ENCODE results near the gene RNF144B.

The RNF144B gene

GRCh38 chr6:18350271-18350670 is 36.9 kb upstream of the RNF144B start:
- H3K36me3 ChIP-seq (ENCODE audit: insufficient read depth), result no peaks in the 10 kb centered on the region
- H2AFZ ChIP-seq (ENCODE audit: low read depth), result no peak overlapping the region
- no peak overlapping the region for H3K4me3 ChIP-seq (IDR thresholded peaks at IDR 0.05; ENCODE audit: insufficient read depth, low read depth, low read length)
- TF ChIP-seq, protein P1, sequence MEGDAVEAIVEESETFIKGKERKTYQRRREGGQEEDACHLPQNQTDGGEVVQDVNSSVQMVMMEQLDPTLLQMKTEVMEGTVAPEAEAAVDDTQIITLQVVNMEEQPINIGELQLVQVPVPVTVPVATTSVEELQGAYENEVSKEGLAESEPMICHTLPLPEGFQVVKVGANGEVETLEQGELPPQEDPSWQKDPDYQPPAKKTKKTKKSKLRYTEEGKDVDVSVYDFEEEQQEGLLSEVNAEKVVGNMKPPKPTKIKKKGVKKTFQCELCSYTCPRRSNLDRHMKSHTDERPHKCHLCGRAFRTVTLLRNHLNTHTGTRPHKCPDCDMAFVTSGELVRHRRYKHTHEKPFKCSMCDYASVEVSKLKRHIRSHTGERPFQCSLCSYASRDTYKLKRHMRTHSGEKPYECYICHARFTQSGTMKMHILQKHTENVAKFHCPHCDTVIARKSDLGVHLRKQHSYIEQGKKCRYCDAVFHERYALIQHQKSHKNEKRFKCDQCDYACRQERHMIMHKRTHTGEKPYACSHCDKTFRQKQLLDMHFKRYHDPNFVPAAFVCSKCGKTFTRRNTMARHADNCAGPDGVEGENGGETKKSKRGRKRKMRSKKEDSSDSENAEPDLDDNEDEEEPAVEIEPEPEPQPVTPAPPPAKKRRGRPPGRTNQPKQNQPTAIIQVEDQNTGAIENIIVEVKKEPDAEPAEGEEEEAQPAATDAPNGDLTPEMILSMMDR (conservative IDR thresholded peaks at IDR 0.05; ENCODE audit: low read depth, low read length), result no peak
- no peaks in the 10 kb centered on the region for H3K79me2 ChIP-seq (ENCODE audit: insufficient read depth, low read depth)
- H4K20me1 ChIP-seq (ENCODE audit: insufficient read depth), result no peaks in the 10 kb centered on the region
- H3K27ac ChIP-seq, result no peak overlapping the region
- no peaks in the 10 kb centered on the region for H3K4me1 ChIP-seq (ENCODE audit: low read depth, poor library complexity, severe bottlenecking)
- no peaks in the 10 kb centered on the region for H3K27me3 ChIP-seq (ENCODE audit: insufficient read depth, low read depth)
- H3K9ac ChIP-seq, result no peak overlapping the region
- H3K4me2 ChIP-seq, result no peak overlapping the region

DNA sequence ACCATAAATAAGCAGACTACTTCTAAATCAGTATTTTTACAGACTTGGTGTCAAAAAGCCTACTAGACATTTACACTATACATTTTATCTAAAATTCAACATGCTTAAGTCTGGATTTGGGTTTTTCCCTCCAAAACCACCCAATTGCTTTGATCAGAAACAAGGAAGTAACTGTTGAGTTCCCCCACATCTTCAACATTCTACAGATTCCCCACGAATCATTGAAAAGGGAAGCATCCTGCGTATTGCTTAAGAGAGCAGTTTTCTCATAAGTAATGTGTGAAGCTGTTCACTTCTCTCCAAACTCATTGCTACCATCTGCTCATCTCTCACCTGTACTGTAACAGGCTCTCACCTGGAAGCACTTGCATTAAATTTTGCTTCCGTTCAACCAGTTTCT is 36.4 kb upstream of the RNF144B start:
- no peak overlapping the region for H3K4me2 ChIP-seq

GRCh38 chr6:18352001-18352400 is 35.1 kb upstream of the RNF144B start:
- Histone ChIP-seq H3K27ac (no peak overlapping the region), H3K9ac (no peak overlapping the region), H4K20me1 (ENCODE audit: insufficient read depth) (no peaks in the 10 kb centered on the region), H2AFZ (ENCODE audit: low read depth) (no peak overlapping the region), H3K4me3 (IDR thresholded peaks at IDR 0.05; ENCODE audit: insufficient read depth, low read depth, low read length) (no peak overlapping the region), H3K27me3 (ENCODE audit: insufficient read depth, low read depth) (no peaks in the 10 kb centered on the region), H3K36me3 (ENCODE audit: insufficient read depth) (no peaks in the 10 kb centered on the region), H3K4me2 (no peak overlapping the region), H3K4me1 (ENCODE audit: low read depth, poor library complexity, severe bottlenecking) (no peaks in the 10 kb centered on the region), H3K79me2 (ENCODE audit: insufficient read depth, low read depth) (no peaks in the 10 kb centered on the region)
- TF ChIP-seq, protein P1 (conservative IDR thresholded peaks at IDR 0.05; ENCODE audit: low read depth, low read length), result no peak

More for the DNA sequence above, 36.4 kb upstream of the RNF144B start:
- Histone ChIP-seq H3K4me1 (ENCODE audit: low read depth, poor library complexity, severe bottlenecking) (no peaks in the 10 kb centered on the region), H3K27me3 (ENCODE audit: insufficient read depth, low read depth) (no peaks in the 10 kb centered on the region), H3K4me3 (IDR thresholded peaks at IDR 0.05; ENCODE audit: insufficient read depth, low read depth, low read length) (no peak overlapping the region), H3K9ac (no peak overlapping the region), H3K27ac (no peak overlapping the region), H2AFZ (ENCODE audit: low read depth) (no peak overlapping the region), H3K79me2 (ENCODE audit: insufficient read depth, low read depth) (no peaks in the 10 kb centered on the region), H4K20me1 (ENCODE audit: insufficient read depth) (no peaks in the 10 kb centered on the region), H3K36me3 (ENCODE audit: insufficient read depth) (no peaks in the 10 kb centered on the region)
- TF ChIP-seq, protein P1 (conservative IDR thresholded peaks at IDR 0.05; ENCODE audit: low read depth, low read length), result no peak

DNA sequence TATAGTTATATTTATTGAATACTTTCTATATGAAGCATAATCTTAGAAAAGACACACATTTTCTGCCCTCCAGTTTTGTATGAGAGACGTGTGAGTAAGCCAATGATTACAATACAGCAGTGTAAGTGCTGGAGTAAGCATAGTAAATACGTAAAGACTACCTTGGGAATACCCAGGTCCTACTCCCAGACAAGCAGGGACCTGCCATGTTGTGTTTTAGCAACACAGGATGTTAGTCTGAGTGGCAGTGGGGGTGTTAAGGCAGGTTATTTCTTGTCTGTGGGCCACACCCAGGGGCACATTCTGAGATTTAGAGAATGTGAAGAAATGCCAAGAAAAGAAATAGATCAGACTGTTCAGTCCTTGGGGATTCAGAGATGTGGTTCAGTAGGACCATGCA is 34.3 kb upstream of the RNF144B start:
- no peak overlapping the region for H3K4me3 ChIP-seq (IDR thresholded peaks at IDR 0.05; ENCODE audit: insufficient read depth, low read depth, low read length)
- H3K27me3 ChIP-seq (ENCODE audit: insufficient read depth, low read depth), result no peaks in the 10 kb centered on the region
- TF ChIP-seq, protein P1 (conservative IDR thresholded peaks at IDR 0.05; ENCODE audit: low read depth, low read length), result no peak
- H3K36me3 ChIP-seq (ENCODE audit: insufficient read depth), result no peaks in the 10 kb centered on the region
- no peaks in the 10 kb centered on the region for H3K4me1 ChIP-seq (ENCODE audit: low read depth, poor library complexity, severe bottlenecking)
- H2AFZ ChIP-seq (ENCODE audit: low read depth), result no peak overlapping the region
- no peak overlapping the region for H3K27ac ChIP-seq
- H3K4me2 ChIP-seq, result no peak overlapping the region
- H3K9ac ChIP-seq, result no peak overlapping the region
- no peaks in the 10 kb centered on the region for H4K20me1 ChIP-seq (ENCODE audit: insufficient read depth)
- H3K79me2 ChIP-seq (ENCODE audit: insufficient read depth, low read depth), result no peaks in the 10 kb centered on the region
